Islet of Langerhans (tissue), 1 donor: ENCODE data around the gene ZFAND2A.
"Not testable (repeated sequence)": the region's sequence is repeated elsewhere in the genome, so short reads cannot be mapped to it uniquely, and the experiment has no call there.

Experiments
- FAIRE-seq: peaks from one replicate; lab custom pipeline; 2011; peaks lifted over from hg19 to GRCh38; lab: Jason Lieb, UNC

The ZFAND2A gene

GRCh38 chr7:1174881-1175596 lies 15.0 kb upstream of the ZFAND2A start:
- no peak for FAIRE-seq

- no peak for FAIRE-seq
Observed at GRCh38 chr7:1174002-1174401, 14.0 kb upstream of the ZFAND2A start.

- FAIRE-seq: no peak
Observed at GRCh38 chr7:1172666-1173523, 12.9 kb upstream of the ZFAND2A start.

GRCh38 chr7:1171516-1171915 lies 11.5 kb upstream of the ZFAND2A start:
- not testable (repeated sequence) for FAIRE-seq

- no peak for FAIRE-seq
Observed at GRCh38 chr7:1170741-1171501, 10.9 kb upstream of the ZFAND2A start.

- FAIRE-seq: no peak
Observed at GRCh38 chr7:1169409-1170368, 9.7 kb upstream of the ZFAND2A start.

GRCh38 chr7:1168422-1168821 lies 8.4 kb upstream of the ZFAND2A start:
- no peak for FAIRE-seq

- FAIRE-seq: no peak
Observed at GRCh38 chr7:1164436-1164835, 4.4 kb upstream of the ZFAND2A start.

- no peak for FAIRE-seq
Observed at GRCh38 chr7:1163121-1163520, 3.1 kb upstream of the ZFAND2A start.

GRCh38 chr7:1160670-1161021 lies 650 bp upstream of the ZFAND2A start:
- FAIRE-seq: no peak

- FAIRE-seq: not testable (repeated sequence)
Observed at GRCh38 chr7:1159231-1159630, 765 bp downstream of the ZFAND2A start.

- no peak for FAIRE-seq
Observed at GRCh38 chr7:1158203-1159126, 1.5 kb downstream of the ZFAND2A start.

- no peak for FAIRE-seq
Observed at GRCh38 chr7:1156782-1157535, 3.0 kb downstream of the ZFAND2A start.

GRCh38 chr7:1155818-1156781 lies 3.9 kb downstream of the ZFAND2A start:
- not testable (repeated sequence) for FAIRE-seq

GRCh38 chr7:1154172-1154739 lies 5.7 kb downstream of the ZFAND2A start:
- no peak for FAIRE-seq

- FAIRE-seq: no peak
Observed at GRCh38 chr7:1152492-1152891, 7.5 kb downstream of the ZFAND2A start.

- no peak for FAIRE-seq
Observed at GRCh38 chr7:1151653-1152425, 8.2 kb downstream of the ZFAND2A start.
